HL-60/S4 treated with retinoic acid at 250 ng/mL for 4 days and 3 days (cell line): ENCODE data around the gene HSPA12B.

Experiments used
- in situ Hi-C: fragments of 300-500 bp; cut with MboI; formaldehyde crosslinking; loops from 2 replicates; pipeline ENCODE4 v1.7.0; 2022; ENCODE audit warnings: low sequenced_read_pairs

The HSPA12B gene

DNA sequence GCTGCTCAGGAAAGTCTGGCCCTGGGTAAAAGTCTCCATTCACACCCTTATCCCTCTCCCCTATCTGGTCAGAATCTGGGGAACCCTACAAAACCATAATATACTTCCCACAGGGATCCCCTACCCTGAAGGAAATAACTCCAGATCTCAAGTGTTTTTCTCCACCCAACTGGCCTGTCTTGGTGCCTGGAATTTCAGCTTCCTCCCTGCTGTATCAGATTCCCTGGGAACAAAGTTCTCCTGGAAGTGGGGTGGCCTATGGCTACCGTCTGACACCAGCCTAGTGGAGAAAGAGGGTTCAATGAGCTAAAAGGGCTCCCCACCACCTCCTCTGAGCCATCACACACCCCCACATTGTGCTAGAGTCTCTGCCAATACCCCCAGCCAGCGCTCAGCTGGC lies 15.0 kb downstream of the HSPA12B start:
- in situ Hi-C loops, result no loop called here

DNA sequence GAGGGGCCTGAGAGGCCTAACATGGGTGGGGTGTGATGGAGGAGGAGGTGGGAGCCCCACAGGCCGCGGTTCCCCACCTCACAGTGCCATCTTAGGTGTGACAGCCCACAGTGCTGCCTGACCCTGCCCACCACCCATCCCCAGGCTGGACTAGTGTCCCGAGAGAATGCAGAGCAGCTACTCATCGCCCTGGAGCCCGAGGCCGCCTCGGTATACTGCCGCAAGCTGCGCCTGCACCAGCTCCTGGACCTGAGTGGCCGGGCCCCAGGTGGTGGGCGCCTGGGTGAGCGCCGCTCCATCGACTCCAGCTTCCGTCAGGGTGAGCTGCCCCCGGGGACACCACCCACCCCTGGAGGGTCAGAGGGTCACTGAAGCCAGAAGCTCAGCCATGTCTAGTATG lies 15.6 kb downstream of the HSPA12B start:
- in situ Hi-C loops, result no loop called here

DNA sequence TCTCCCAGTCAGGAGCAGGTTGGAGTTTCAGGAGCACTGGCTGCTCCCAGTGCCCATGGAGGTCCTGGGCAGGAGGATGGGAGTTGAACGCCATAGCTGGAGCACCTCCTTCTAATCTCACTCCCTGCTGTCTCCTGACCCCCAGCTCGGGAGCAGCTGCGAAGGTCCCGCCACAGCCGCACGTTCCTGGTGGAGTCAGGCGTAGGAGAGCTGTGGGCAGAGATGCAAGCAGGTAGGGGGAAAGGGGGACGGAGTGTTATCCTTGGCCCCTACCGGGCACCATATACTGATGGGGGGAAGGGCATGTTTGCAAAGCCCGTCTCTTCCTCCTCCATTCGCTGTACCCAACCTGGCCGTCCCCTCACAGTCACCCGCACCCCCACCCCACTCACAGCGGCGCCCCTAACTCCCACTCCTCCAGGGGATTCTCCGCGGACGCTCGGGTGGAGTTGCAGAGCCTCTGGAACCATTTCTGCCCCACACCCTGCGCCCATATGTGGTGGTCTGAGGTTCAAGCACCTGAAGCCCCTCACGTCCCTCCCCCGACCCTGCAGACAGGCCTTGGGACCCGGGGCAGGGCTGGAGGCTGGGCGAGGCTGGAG lies 16.7 kb downstream of the HSPA12B start:
- in situ Hi-C loops, result no loop called here

DNA sequence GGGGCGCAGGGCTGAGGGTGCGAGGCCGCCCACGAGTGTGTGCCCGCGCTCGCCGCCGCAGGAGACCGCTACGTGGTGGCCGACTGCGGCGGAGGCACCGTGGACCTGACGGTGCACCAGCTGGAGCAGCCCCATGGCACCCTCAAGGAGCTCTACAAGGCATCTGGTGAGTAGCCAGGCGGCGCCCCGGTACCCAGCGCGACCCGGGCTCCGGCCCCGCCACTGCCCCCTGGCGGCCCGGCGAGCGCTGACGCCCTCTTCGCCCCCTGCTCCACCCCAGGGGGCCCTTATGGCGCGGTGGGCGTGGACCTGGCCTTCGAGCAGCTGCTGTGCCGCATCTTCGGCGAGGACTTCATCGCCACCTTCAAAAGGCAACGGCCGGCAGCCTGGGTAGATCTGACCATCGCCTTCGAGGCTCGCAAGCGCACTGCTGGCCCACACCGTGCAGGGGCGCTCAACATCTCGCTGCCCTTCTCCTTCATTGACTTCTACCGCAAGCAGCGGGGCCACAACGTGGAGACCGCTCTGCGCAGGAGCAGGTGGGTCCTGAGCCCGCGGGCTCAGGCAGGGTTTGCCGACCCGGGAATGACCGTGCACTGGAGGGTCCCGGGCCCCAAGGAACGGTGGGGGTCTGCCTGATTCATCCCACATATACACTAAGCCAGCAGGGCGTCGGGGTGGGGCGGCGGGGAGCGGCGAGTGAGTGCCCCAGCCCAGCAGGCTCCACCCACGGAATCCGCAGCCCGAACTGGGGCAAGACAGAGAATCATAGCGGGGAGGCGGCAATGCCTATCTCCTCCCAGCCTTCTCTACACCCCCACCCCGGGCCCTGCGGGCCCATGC lies 17.4 kb downstream of the HSPA12B start:
- in situ Hi-C loops, result no loop called here

DNA sequence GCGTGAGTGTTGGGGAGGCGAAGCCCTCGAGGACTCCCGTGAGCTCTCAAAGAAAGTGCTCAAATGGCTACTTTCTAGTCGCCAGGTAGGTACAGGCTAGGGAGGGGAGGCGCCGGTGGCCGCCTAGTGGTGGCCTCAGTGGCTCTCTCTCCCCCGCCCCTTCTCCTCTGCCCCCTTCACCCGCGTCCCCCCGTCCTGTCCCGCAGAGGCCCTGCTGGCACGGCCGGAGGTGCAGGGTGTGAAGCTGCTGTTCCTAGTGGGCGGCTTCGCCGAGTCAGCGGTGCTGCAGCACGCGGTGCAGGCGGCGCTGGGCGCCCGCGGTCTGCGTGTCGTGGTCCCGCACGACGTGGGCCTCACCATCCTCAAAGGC lies 18.8 kb downstream of the HSPA12B start:
- in situ Hi-C loops, result no loop called here

DNA sequence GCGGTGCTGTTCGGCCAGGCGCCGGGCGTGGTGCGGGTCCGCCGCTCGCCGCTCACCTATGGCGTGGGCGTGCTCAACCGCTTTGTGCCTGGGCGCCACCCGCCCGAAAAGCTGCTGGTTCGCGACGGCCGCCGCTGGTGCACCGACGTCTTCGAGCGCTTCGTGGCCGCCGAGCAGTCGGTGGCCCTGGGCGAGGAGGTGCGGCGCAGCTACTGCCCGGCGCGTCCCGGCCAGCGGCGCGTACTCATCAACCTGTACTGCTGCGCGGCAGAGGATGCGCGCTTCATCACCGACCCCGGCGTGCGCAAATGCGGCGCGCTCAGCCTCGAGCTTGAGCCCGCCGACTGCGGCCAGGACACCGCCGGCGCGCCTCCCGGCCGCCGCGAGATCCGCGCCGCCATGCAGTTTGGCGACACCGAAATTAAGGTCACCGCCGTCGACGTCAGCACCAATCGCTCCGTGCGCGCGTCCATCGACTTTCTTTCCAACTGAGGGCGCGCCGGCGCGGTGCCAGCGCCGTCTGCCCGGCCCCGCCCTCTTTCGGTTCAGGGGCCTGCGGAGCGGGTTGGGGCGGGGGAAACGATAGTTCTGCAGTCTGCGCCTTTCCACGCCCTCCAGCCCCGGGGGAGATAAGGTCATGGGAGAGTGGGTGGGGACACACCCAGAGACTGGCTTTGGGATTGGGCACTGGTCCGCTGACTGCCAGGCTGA lies 19.3 kb downstream of the HSPA12B start:
- in situ Hi-C loops, result no loop called here

DNA sequence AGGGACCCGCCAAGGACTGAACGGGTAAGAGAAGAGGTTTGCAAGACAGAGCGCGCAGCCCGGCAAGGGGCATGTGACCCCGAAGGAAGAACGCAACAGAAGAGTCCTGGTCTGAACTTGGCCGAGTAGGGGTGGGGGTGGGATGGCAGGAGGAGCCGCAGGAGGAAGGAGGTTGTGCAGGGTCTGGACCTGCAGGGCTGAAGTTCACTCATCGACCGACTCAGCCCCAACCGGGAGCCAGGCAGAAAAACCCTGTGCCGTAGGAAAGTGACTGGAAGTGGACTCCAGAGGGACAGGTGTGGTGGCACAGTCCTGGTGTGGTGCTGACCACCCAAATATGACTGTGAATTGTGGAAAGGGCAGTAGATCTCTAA lies 19.9 kb downstream of the HSPA12B start:
- in situ Hi-C loops, result no loop called here

DNA sequence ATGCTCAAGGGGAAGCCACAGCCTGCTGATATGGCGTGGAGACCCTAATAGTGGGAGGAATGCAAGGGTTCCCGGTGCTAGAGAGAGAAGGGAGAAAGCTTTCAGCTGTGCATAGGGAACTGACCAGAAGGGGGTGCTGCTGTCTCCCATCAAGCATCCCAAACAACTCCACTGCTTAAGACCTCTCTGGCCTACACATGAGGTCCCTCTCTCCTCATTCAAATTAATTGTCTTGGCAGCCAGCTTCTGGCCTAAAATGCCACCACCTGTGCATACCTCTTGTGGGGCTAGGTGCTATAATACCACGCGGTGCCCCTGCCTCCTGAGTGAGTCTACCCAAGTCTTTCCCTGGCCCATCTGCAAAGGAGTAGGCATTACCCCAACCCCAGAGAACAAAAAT lies 20.6 kb downstream of the HSPA12B start:
- in situ Hi-C loops, result no loop called here

DNA sequence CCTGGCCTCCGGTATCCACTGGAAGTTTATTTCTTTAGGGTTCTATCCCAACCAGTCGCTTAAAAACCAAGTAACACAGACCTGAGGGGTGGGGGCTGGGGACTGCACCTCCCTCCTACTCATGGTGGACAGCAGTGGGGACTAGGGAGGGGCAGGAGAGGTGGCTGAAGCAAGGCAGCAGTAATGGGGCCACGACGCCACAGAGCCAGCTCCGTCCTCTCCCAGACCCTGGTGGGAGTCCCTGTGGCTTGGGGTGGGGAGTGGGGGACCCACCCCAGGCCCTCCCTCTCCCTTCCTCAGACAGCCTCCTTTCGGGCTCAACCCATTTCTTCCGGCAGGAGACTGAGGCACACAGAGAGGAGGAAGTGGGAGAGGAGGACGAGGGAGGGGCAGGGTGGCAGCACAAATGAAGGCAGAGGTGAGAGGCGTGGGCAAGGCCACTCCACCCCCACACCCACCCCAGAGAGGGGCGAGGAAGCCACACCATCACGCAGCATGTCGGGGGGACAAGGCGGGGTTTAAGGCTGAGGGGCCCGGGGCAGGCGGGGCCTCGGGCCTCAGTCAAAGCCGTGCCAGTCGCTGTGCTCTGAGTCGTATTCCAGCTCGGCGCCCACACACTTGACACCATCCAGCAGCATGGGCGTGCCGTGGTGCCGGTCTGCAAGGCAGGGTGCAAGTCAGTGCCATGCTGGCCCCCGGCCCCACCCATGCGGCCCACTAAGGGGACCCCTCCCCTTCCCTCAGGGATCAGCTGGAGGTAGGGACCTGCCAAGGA lies 21.2 kb downstream of the HSPA12B start:
- in situ Hi-C loops, result no loop called here

DNA sequence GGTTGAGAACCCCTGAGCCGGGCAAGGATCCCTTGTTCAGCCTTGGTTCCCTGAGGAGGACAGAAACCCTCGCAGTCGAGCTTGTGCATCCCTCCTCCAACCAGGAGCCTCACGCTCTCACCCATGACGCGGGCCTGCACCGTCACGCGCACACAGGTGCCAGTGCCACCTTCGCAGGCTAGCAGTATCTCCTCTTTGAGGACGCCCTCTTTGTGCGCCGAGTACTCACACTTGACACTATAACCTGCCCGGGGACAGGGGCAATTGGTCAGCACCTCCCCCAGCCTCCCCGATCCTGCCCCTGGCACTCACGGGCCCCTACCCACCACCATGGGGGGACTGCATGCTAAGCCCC lies 21.8 kb downstream of the HSPA12B start:
- in situ Hi-C loops, result no loop called here

DNA sequence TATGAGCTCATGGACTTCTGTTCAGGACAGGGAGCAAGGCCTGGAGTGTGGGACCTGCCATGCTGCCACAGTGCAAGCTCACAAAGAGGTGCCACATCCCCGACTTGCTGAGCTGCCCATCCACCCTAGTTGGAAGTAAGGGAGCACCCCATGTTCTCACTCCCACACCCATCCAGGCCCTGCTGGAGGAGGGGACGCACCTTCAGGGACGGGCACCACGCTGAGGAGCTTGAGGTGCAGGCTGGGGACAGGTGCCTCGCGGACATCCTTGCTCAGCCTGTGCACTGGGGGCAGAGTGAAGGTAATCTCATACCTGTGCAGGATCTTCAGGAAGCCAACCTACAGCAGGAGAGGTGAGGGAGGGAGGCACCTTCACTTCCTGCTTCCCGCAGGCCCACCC lies 22.8 kb downstream of the HSPA12B start:
- in situ Hi-C loops, result no loop called here

DNA sequence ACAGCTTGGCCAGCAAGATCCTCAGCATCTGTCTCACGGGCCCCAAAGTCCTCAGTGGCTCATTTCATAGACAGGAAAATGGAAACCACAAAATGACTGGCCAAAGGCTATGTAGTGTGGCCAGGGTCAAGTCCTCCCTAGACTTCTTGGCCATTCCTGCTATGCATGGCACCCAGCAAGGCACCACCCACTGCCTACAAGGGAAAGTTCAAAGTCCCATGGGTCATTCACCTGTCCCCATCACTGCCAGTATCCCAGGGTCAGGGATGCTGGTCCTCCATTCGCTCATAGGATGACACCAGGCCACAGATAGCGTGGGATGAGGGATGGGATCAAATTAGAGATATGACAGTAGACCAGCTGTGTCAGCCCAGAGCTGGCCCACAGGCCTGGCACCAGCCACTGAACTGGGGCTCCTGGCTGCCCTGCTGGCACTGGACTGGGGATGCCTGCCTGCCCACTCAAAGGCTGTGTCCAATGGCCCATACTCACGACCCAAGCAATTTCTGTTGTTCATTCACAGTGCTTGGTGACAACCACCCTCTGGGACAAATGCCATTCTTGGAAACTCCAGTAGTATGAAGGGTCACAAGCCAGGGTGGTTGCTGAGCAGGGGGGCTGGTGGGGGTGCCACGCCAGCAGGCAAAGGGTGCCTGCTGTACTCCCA lies 23.5 kb downstream of the HSPA12B start:
- in situ Hi-C loops, result no loop called here

DNA sequence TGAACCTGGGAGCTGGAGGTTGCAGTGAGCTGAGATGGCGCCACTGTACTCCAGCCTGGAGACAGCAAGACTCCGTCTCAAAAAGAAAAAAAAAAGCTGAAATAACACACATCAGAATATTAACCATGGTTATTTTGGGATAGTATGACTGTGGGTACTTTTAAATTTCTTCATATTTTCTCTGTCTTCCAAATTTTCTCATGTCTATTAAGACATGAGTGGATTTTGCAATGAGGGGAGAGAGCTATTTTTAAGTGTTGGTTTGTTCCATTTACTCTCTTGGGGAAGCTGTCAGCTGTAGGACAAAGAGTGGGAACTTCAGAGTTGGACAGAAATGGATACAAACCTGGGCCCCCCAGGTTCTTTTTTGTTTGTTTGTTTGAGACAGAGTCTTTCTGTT lies 24.8 kb downstream of the HSPA12B start:
- in situ Hi-C loops, result no loop called here

DNA sequence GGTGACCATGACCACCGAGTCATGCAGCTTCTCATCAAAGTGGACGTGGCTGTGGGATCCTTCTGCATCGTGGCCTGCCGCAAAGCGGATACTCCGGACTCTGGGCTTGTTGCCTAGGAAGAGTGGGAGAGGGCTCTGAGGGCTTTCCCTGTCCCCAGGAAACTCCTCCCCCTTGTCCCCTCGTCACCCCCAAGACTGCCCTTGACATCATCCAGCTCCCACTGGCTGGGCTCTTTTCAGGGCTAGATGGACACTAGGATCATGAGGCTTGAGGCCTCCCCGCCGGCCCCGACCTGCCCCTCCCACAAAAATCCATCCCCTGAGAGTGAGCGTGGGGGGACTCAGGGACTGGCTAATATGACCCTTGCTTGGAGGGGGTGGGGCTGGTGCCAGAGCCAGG lies 26.1 kb downstream of the HSPA12B start:
- in situ Hi-C loops, result no loop called here

DNA sequence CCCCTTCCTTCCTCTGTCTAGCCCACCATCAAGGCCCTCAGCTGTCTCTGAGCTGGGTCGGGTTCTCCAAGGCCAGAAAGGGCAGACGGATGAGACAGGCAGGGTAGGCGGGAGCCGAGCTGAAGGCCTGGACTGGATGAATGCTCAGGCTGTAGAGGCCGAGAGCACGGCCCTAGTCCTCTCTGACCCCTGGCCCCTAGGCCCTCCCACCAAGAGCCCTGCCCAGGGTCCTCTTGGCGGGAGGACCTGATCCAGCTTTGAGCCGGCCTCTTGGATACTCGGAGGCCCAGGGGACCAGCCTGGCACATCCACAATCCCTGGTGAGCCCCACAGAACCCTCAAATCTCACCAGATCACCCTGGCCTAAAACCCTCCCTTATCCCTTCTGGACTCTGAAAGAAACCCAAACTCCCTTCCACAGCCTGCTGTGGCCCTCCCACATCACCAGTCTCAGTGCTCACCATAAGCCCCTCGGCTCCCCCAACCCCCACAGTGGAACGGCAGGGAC lies 26.9 kb downstream of the HSPA12B start:
- in situ Hi-C loops, result no loop called here

DNA sequence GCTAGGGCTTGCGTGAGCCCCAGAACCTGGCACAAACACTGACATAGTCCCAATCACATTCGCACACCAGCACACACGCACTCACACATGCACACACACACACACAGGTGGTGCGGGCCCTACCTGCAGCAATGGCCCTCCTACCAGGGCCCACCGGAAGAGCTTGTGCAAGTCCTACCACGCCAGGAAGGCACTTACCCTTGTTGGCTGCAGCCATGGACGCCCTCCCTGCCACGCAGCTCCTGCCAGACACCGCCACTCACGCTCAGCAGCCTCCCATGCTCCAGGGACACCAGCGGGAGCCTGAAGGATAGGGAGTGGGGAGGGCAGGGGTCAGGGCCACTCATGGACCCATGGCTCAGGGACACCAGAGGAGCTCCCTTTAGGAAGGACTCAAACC lies 27.4 kb downstream of the HSPA12B start:
- in situ Hi-C loops, result no loop called here

DNA sequence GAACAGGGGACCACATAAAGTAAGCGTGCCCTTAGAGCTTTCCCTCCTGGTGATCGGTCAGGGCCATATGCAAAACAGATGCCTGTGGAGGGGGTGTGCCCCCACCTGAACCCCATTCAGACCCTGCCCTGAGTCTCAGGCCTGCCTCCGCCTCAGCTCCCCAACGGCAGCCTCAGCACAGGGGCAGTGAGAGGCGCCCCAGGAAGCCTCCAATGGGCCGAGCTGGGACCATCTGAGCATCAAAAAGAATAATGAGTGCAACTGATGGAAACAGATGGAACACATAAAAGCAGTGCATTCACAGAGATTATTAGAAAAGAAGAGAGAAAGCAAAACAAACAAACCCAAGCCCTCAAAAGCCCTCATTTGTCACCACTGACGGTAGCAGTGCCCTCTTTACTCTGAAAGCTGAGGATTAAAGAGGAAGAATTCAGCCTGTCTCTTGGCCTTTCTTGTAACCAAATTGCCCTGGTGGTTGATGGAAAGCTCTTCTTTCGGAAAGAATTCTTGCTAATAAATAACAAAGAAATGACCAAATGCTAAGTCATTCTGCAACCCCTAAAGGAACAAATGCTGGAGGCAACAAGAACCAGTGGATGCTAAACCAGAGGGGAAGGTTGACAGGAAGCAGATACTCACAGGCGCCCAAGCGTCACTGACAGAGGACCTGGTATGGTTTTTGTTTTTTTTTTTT lies 28.3 kb downstream of the HSPA12B start:
- in situ Hi-C loops, result no loop called here

DNA sequence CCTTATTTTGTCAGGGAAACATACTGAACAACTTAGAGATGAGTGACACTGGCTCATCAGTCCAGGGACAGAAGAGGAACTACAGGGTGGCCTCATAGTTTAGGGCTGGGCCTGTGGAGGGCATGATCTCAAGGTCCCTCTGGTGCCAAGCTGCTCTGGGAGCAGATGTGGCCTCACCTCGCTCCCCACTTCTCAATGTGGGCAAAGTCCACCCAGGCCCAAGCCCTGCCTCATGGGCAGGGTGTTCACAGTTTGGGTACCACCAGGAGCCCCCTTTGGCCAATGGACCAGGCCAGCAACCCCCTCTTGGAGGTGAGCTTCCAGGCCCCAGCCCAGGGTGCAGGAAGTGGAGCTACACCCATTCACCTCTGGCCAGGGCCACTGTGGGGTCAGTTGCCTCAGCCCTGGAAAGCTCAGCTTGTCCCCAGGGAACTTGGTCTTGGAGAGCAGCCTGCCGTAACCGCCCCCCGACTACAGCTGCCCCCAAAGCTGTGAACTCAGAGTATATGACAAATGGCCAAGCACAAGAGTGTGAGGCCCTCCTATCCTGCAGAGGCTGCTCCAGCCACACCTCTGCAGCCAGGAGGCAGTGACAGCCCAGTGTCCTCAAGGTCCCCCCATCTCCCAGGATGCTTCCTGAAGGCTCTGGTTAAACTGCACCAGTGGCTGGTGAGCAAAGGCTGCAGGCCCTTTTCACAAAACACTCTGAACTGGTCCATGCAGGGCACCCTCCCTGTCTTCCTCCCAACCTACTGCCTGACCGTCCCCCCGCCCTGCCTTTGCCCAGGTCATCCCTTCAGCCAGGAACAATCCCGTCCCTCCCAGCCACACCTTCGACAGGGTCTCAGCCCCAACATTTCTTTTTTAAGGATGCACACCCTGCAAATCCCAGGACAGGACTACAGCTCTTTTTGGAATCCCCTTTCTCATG lies 31.5 kb downstream of the HSPA12B start:
- in situ Hi-C loops, result no loop called here

DNA sequence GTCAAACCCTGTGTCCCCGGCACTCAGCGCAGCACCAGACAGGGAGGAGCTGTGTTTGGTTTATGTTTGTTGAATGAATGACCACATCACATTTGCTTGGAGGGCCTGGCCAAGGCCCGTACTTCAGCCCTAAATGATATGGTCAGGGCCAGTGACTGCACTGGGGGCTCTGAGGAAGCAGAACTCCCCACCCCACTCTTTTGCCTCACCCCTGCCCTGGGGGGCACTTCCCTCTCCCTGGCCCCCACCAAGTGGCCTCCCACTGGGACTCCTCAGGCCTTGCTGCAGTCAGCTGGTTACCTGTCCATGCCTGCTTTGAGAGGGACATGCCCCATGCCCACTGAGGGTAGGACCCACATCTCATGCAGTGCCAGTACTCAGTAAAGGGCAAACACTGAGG lies 32.2 kb downstream of the HSPA12B start:
- in situ Hi-C loops, result no loop called here
